ENCODE results near the gene CFAP210. TPM values are rescaled to one million over a fixed set of nuclear protein-coding genes. Genes with fewer than 3 reads are reported as not detected.

The CFAP210 gene
- total and polyA plus RNA-seq, 9 of the 15 experiments (the other 6 are each of a cell fraction or from before 2014, with no cell fraction given): 0.75 to 3.6 (median 1.3) TPM

DNA sequence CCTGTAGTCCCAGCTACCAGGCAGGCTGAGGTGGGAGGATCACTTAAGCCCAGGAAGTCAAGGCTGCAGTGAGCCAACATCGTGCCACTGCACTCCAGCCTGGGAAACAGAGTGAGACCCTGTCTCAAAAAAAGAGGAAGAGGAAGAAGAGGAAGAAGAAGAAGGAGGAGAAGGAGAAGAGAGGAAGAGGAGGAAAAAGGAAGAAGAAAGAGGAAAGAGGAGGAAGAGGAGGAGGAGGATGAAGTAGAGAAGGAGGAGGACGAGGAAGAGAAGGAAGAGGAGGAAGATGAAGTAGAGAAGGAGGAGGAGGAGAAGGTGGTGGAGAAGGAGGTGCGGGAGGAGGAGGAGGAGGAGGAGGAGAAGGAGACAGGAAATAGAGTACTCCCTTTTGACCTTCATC, 38.0 kb downstream of the CFAP210 start (continued):
- TF ChIP-seq HDAC1 (IDR thresholded peaks at IDR 0.05): peak in 1 of 2 experiments; percentile 78; a peak in 2 of 4 replicates
- 0 out of 2 replicates have a peak, but pooled peaks have one; percentile 44 for TF ChIP-seq ARID2 (IDR thresholded peaks at IDR 0.05)
- TF ChIP-seq KAT2B (IDR thresholded peaks at IDR 0.05; ENCODE audit: low read depth, low read length): no peak
- TF ChIP-seq, protein P1, sequence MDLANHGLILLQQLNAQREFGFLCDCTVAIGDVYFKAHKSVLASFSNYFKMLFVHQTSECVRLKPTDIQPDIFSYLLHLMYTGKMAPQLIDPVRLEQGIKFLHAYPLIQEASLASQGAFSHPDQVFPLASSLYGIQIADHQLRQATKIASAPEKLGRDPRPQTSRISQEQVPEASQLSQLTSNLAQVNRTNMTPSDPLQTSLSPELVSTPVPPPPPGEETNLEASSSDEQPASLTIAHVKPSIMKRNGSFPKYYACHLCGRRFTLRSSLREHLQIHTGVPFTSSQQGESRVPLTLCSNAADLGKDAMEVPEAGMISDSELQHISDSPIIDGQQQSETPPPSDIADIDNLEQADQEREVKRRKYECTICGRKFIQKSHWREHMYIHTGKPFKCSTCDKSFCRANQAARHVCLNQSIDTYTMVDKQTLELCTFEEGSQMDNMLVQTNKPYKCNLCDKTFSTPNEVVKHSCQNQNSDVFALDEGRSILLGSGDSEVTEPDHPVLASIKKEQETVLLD (IDR thresholded peaks at IDR 0.05): peak; percentile 62
- peak; percentile 34; the same call in 1 of the 2 replicates for TF ChIP-seq HDAC2 (IDR thresholded peaks at IDR 0.05)
- no peak for TF ChIP-seq ZNF76 (CRISPR knock-in tag; IDR thresholded peaks at IDR 0.05; ENCODE audit: borderline replicate concordance)
- no peak for TF ChIP-seq GTF2A2 (tag; IDR thresholded peaks at IDR 0.05)
- TF ChIP-seq TEAD1 (CRISPR knock-in tag; IDR thresholded peaks at IDR 0.05): no peak
- TF ChIP-seq NRF1 (conservative IDR thresholded peaks at IDR 0.05 in 1 of 2, IDR thresholded peaks at IDR 0.05 in 1 of 2): no peak
- no peak for TF ChIP-seq BACH1 (tag; IDR thresholded peaks at IDR 0.05)
- peak; percentile 64; the same call in 1 of the 2 replicates for TF ChIP-seq HLTF (IDR thresholded peaks at IDR 0.05)
- TF ChIP-seq ZNF263 (CRISPR knock-in tag; IDR thresholded peaks at IDR 0.05; ENCODE audit: borderline replicate concordance): no peak
- no peak for TF ChIP-seq ZNF232 (CRISPR knock-in tag; IDR thresholded peaks at IDR 0.05)
- TF ChIP-seq HDGF (IDR thresholded peaks at IDR 0.05): 0 out of 2 replicates have a peak, but pooled peaks have one; percentile 73
- no peak for TF ChIP-seq NFATC3 (IDR thresholded peaks at IDR 0.05)
- TF ChIP-seq HSF4 (CRISPR knock-in tag; IDR thresholded peaks at IDR 0.05; ENCODE audit: borderline replicate concordance): no peak
- TF ChIP-seq TCF7 (IDR thresholded peaks at IDR 0.05; ENCODE audit: borderline replicate concordance): no peak
- TF ChIP-seq PTTG1 (tag; IDR thresholded peaks at IDR 0.05; ENCODE audit: low read depth): no peak
- TF ChIP-seq MCM5 (IDR thresholded peaks at IDR 0.05; ENCODE audit: low read depth): 0 out of 2 replicates have a peak, but pooled peaks have one; percentile 73
- TF ChIP-seq KAT7 (CRISPR knock-in tag; IDR thresholded peaks at IDR 0.05; ENCODE audit: borderline replicate concordance): no peak
- 0 out of 2 replicates have a peak, but pooled peaks have one; percentile 29 for TF ChIP-seq SMARCE1 (IDR thresholded peaks at IDR 0.05)
- TF ChIP-seq POLR2H (tag; IDR thresholded peaks at IDR 0.05; ENCODE audit: low read depth): no peak
- TF ChIP-seq ZBTB43 (CRISPR knock-in tag; IDR thresholded peaks at IDR 0.05): no peak
- TF ChIP-seq CREBBP (IDR thresholded peaks at IDR 0.05; ENCODE audit: low read depth, low read length): no peak
- TF ChIP-seq ELF4 (CRISPR knock-in tag; IDR thresholded peaks at IDR 0.05): peak; percentile 62; the same call in 1 of the 2 replicates
- TF ChIP-seq E4F1 (CRISPR knock-in tag; IDR thresholded peaks at IDR 0.05; ENCODE audit: borderline replicate concordance): no peak
